NCI-H345 treated with DMSO at 0.1 percent for 48 hours (cell line): ENCODE results near the gene SLBP.

Source experiments
- DNase-seq: peaks from one replicate; lab custom pipeline; 2025; ENCODE audit not compliant: unreplicated experiment; lab: John Stamatoyannopoulos, UW

Gene SLBP

DNA sequence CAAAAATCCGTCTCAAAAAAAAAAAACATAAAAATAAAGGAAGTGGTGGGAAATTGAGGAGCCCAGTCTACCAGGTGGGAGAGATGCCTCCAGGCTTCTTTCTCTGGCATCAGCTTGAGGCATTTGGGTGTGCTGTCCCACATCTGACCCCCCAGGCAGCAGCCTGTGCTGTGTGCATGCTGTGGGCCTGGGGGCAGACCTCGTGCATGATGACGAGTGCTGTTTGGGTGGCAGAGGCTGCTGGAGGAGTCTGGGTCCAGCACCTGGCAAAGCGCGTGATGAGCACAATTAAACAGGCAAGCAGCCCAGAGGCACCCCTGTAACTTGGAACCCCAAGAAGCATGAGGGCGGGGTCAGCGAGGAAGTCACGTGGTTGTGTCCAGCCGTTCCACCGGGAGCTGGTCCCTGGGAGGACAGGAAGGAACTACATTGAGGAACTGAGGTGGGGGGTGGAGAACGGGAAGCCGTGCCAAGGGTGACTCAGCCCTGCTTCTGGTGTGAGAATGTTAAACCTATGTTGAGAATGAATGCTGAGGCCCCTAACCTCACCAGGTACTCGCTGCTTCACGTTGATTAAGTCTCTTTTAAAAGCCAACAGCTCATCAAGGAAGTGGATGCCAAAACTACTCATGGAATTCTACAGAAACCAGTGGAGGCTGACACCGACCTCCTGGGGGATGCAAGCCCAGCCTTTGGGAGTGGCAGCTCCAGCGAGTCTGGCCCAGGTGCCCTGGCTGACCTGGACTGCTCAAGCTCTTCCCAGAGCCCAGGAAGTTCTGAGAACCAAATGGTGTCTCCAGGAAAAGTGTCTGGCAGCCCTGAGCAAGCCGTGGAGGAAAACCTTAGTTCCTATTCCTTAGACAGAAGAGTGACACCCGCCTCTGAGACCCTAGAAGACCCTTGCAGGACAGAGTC, 15.3 kb upstream of the SLBP start:
- DNase-seq, result no peak

- peak; percentile 14 for DNase-seq
Measured at GRCh38 chr4:1726146-1726934, 14.2 kb upstream of the SLBP start.

DNA sequence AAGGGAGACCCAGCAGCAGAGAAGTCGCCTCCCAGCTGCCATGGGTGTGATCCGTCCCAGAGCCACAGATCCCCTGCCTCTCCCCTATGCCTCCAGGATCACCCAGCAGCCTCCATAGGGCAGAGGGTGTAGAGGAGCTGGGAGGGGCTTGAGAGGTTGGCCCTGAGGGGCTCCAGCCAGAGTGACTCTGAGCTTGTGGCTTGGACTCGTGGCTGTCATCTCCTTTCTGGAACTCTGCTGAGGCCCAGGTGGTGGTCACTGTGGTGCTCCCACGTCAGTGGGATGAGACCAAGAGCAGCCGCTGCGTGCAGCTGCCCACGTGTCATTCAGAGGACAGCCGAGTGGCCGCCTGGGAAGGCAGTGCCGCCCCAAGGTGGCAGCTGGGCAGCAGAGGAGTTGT, 13.4 kb upstream of the SLBP start:
- no peak for DNase-seq

DNA sequence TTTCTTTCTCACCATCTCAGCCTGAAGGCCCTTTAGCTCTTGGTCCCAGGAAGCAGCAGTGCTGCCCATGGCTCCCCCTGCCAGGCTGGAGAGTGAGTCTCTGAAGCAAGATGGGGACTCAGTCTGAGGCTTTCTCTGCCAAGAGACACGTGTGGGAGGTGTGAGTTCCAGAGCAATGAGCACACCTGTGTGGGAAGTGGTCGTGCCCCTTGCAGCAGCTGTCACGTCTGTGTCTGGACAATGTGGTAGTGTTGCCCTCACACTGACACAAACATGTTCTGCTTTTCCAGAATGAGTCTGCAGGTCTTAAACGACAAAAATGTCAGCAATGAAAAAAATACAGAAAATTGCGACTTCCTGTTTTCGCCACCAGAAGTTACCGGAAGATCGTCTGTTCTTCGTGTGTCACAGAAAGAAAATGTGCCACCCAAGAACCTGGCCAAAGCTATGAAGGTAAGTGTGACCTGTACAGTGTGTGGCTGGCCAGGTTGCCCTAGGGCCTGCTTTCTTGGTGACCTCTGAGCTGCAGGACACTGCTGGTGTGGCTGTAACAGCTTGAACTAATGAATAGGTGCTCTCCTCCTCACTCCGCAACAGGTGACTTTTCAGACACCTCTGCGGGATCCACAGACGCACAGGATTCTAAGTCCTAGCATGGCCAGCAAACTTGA, 11.1 kb upstream of the SLBP start:
- no peak for DNase-seq

- no peak for DNase-seq
Measured at GRCh38 chr4:1722551-1723118, 10.5 kb upstream of the SLBP start.

DNA sequence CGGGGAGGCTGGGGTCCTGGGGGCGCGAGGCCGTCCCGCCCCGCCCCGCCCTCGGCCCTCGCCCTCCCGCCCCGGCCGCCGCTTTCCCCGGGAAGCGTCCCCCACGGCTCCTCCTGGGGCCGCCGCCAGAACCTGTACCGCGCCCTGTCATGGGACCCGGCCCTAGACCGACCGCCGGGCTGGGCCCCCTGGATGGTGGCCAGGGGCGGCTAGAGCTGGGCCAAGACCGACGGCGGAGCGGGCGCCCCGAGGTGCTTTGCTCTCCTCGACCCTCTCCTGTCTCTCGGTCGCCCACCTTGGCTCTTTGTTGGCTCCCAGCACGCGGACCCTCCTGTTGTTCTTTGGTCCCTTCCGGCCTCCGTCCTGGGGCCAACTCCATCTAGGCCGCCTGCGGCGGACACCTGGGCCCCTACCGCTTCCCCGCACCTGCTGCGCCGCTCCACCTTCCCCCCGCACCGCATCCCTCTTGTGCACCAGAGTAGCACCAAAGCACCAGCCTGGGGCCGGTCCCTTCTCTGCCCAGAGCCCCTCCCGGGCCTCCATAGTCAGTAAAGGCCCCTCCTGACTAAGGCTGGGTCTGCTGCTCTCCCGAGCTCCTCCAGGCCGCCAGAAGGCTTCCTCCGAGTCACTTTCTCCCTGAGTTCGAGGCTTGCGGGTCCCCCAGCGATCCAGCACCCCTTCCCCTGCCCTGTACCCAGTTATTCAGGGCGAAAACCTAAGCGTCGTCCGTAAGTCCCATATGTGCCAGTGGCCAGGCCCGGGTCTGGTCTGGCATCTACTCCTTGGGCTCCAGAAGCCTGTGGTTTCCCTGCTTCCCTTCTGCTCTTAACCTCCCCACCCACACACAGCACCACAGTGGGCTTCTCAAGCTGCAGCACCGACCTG, 9.8 kb upstream of the SLBP start:
- DNase-seq, result no peak

DNA sequence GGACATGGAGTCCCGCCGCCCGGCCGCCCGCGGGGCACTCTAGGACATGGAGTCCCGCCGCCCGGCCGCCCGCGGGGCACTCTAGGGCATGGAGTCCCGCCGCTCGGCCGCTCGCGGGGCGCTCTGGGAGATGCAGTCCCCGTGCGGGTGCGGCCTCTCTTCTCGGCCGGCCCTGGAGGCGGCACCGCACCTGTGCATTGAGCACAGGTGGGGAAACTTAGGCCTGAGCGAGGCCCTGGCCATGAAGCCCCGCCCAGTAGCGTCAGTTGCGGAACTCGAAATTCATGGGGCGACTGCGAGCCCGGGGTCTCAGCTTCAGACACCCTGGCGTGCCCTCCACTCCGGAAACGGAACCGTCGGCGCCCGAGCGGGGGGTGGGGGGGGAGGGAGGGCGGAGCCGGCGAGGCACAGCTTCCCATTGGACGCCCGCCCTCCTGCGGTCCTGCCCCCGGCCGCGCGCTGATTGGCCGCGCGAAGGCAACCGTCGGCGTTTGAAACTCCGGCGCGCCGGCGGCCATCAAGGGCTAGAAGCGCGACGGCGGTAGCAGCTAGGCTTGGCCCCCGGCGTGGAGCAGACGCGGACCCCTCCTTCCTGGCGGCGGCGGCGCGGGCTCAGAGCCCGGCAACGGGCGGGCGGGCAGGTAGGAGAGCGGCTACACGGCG, 9.0 kb upstream of the SLBP start, which contains the start of the genes TACC3 and TMEM129:
Gene TACC3, plus strand, starts transcription at position 519 of the 663 bp plus-strand sequence. CDS start 1,901 bp downstream, outside the sequence.
Gene TMEM129, minus strand, starts transcription at position 321 of the 663 bp plus-strand sequence. CDS start 486 bp downstream, outside the sequence.
- peak; percentile 78 for DNase-seq

DNA sequence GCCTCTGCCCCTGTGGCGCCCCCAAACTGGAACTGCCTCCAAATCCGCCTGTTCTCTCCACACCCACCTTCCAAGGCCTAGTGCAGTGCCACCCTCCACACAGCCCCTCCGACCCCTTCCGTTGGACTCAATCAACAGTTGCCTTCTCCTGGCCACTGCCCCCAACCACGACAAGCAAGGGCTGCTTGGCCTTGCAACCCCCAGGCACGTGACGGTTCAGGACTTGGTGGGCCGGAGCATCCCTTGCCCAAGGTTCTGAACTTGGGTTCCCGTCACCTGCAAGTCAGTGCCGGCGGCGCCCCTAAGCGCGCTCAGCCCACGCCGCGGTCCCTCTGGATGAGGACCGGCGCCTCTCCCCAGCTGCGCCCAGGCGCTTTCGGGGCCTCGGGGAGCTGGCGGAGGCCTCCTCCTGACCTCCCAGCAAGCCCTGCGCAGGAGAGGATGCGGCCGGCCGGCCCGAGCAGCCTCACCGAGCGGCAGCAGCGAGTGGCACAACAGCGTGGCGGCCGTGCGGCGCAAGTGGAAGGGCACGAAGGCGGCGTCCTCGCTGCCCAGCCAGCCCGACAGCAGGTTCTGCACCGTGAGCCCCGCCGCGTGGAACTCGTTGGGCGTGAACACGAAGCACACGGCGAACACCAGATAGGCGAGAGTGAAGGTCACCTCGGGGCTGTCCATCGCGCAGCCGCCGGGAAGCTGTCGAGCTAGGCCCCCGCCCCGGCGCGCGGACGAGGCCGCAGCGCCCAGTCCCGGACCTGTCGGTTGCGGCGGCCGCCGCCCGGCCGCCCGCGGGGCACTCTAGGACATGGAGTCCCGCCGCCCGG, 8.3 kb upstream of the SLBP start:
- DNase-seq, result no peak

GRCh38 chr4:1718095-1718850, 6.2 kb upstream of the SLBP start:
- DNase-seq, result no peak

GRCh38 chr4:1717129-1718094, 5.3 kb upstream of the SLBP start:
- DNase-seq, result peak; percentile 57

GRCh38 chr4:1716065-1716945, 4.2 kb upstream of the SLBP start:
- no peak for DNase-seq

GRCh38 chr4:1715002-1715758, 3.1 kb upstream of the SLBP start:
- DNase-seq, result no peak

DNA sequence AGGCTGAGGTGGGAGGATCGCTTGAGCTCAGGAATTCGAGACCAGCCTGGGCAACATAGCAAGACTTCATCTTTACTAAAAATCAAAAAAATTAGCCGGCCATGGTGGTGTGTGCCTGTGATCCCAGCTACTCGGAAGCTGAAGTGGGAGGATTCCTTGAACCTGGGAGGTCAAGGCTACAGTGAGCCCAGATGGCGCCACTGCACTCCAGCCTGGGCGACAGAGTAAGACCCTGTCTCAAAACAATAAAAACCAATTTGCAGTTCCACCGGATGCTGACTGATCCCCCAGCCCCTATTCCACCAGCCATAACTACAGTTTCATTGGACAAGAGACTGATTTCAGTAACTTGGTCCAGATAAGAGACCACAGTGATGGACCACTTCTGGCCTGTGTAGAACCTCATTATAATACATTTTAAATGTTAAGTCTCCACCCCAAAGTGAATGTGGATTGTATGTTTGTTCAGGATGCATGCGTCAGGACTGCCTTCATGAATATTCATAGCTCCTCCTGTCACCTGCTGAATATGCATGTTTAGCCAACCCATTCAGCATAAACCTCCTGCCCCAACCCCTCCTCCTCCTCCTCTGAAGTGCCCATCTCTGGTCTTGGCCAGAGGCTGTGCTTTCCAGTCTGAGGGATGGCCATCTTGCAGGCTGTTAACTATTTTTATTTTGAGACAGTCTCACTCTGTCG, 2.3 kb upstream of the SLBP start:
- no peak for DNase-seq
